Hepatocyte (in vitro differentiated cells): ENCODE measurements around the gene CREG2. TPM values are rescaled to one million over a fixed set of nuclear protein-coding genes. Genes with fewer than 3 reads are reported as not detected.

Experiments used
- DNase-seq: peaks from one replicate; pipeline ENCODE4 v3.0.0-alpha.2; 2016; ENCODE audit warnings: low spot score
- H2AFZ ChIP-seq: fragments of 200-600 bp; sonication (generic); 2 replicates; pipeline ENCODE4 v1.6.0; 2016; ENCODE audit warnings: antibody characterized with exemption, mild to moderate bottlenecking
- H3K27ac ChIP-seq: fragments of 200-600 bp; sonication (generic); 2 replicates; pipeline ENCODE4 v1.5.1; 2016; ENCODE audit warnings: mild to moderate bottlenecking
- H3K27me3 ChIP-seq: fragments of 200-600 bp; sonication (generic); 2 replicates; pipeline ENCODE4 v1.6.1; 2016
- H3K36me3 ChIP-seq: fragments of 200-600 bp; sonication (generic); replicated peaks from 2 replicates; pipeline ENCODE4 v1.5.1; 2016; ENCODE audit warnings: low read depth; ENCODE audit not compliant: insufficient read depth
- H3K4me1 ChIP-seq: fragments of 200-600 bp; sonication (generic); 2 replicates; pipeline ENCODE4 v1.5.1; 2016; ENCODE audit warnings: mild to moderate bottlenecking, moderate library complexity; ENCODE audit not compliant: insufficient read depth
- H3K4me2 ChIP-seq: fragments of 200-600 bp; sonication (generic); 2 replicates; pipeline ENCODE4 v1.6.0; 2016
- H3K4me3 ChIP-seq: fragments of 200-600 bp; sonication (generic); 2 replicates; pipeline ENCODE4 v1.5.1; 2016; ENCODE audit warnings: mild to moderate bottlenecking
- H3K79me2 ChIP-seq: fragments of 200-600 bp; sonication (generic); 2 replicates; pipeline ENCODE4 v1.6.0; 2017; ENCODE audit warnings: mild to moderate bottlenecking
- H3K9me2 ChIP-seq: fragments of 200-600 bp; sonication (generic); replicated peaks from 2 replicates; pipeline ENCODE4 v1.6.0; 2017; ENCODE audit warnings: mild to moderate bottlenecking; ENCODE audit not compliant: insufficient read depth
- H3K9me3 ChIP-seq: fragments of 200-600 bp; sonication (generic); 2 replicates; pipeline ENCODE4 v1.5.1; 2016; ENCODE audit warnings: low read depth, mild to moderate bottlenecking
- H4K20me1 ChIP-seq: fragments of 200-600 bp; sonication (generic); 2 replicates; pipeline ENCODE4 v1.6.0; 2016; ENCODE audit warnings: mild to moderate bottlenecking; ENCODE audit not compliant: insufficient read depth, poor library complexity, severe bottlenecking
- EZH2 ChIP-seq: fragments of 200-600 bp; sonication (generic); IDR thresholded peaks from 2 replicates; pipeline ENCODE4 v1.6.1; 2016; ENCODE audit warnings: antibody characterized with exemption, mild to moderate bottlenecking, borderline replicate concordance
- EZH2phosphoT487 ChIP-seq: fragments of 200-600 bp; sonication (generic); IDR thresholded peaks from one replicate; pipeline ENCODE4 v1.6.1; 2018; ENCODE audit warnings: antibody characterized with exemption, mild to moderate bottlenecking, low read depth, moderate library complexity; ENCODE audit not compliant: unreplicated experiment, severe bottlenecking
- WGBS: methylation state at CpG from one replicate; pipeline ENCODE4 v1.1.6; 2016; ENCODE audit warnings: low lambda C conversion rate; ENCODE audit errors: missing lambda C conversion rate; 5-methylcytosine and 5-hydroxymethylcytosine counted together
- polyA plus RNA-seq: library from polyadenylated mRNA; unstranded; fragments of >200 nt; fragmentation: Nextera tagmentation; extraction: Ambion mirVana; gene quantifications from 2 replicates; pipeline ENCODE4 v1.2.1, GENCODE V29; 2016
- total RNA-seq: library from RNA; depleted of rRNA; stranded (reverse); fragments of >200 nt; gene quantifications from 2 replicates; pipeline ENCODE4 v1.2.3, GENCODE V29; 2014
- TF ChIP-seq, protein P1 (sequence below): fragments of 200-600 bp; sonication (generic); IDR thresholded peaks from 2 replicates; pipeline ENCODE4 v1.5.1; 2016; ENCODE audit warnings: antibody characterized with exemption, mild to moderate bottlenecking; ENCODE audit not compliant: poor library complexity

The CREG2 gene
- total and polyA plus RNA-seq, 2 experiments from 2014 or later, result 2.2 to 4.8 TPM

DNA sequence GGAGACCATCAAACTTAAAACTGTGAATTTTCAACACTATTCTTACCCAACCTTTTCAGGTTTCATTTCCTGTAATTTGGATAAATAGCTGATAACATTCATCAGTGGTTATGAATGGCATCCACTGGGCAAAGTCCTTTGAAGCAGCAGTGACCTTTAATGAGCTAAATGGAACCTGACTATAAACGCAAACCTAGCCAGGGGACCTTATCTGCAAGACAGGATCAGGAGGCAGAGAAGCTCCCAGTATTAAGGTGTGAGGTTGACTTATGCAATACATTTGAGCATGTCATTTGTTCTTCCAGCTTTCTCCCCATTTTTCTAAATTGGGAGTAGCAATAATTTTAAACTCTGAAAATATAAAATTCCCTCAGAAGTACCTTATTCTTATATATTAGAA lies 38.4 kb downstream of the CREG2 start:
- TF ChIP-seq EZH2phosphoT487 (no peak), EZH2 (no peak)
- H3K79me2 ChIP-seq, result no peaks in the 10 kb centered on the region
- no peaks in the 10 kb centered on the region for H3K27me3 ChIP-seq
- WGBS, result 37% methylated on average over 1 of the region's 1 CpG
- H2AFZ ChIP-seq, result no peak overlapping the region
- no peaks in the 10 kb centered on the region for H3K9me2 ChIP-seq
- H3K27ac ChIP-seq, result peak overlapping the region; percentile 76
- H3K4me2 ChIP-seq, result no peak overlapping the region
- no peaks in the 10 kb centered on the region for H3K9me3 ChIP-seq
- no peaks in the 10 kb centered on the region for H3K36me3 ChIP-seq
- DNase-seq, result peak; percentile 48
- H3K4me1 ChIP-seq, result peaks cover 17% of the 10 kb centered on the region
- no peaks in the 10 kb centered on the region for H4K20me1 ChIP-seq
- no peak overlapping the region for H3K4me3 ChIP-seq

DNA sequence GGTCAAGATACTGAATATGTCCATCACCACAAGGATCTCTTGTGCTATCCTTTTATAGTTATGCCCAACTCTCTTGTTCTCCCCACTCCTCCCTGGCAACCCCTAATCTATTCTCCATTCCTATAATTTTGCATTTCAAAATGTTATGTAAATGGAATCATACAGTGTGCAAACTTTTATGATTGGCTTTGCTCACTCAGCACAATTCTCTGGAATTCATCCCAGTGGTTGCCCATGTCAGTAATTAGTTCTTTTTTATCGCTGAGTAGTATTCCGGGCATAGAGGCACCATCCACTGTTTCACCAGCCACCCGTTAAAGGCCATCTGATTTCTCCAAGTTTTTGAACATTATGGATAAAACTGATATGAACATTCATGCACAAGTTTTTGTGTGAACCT lies 40.4 kb downstream of the CREG2 start:
- no peaks in the 10 kb centered on the region for H3K36me3 ChIP-seq
- H3K4me2 ChIP-seq, result no peak overlapping the region
- no peak for DNase-seq
- H4K20me1 ChIP-seq, result no peaks in the 10 kb centered on the region
- H3K9me2 ChIP-seq, result no peaks in the 10 kb centered on the region
- H3K27ac ChIP-seq, result no peak overlapping the region
- TF ChIP-seq, protein P1, sequence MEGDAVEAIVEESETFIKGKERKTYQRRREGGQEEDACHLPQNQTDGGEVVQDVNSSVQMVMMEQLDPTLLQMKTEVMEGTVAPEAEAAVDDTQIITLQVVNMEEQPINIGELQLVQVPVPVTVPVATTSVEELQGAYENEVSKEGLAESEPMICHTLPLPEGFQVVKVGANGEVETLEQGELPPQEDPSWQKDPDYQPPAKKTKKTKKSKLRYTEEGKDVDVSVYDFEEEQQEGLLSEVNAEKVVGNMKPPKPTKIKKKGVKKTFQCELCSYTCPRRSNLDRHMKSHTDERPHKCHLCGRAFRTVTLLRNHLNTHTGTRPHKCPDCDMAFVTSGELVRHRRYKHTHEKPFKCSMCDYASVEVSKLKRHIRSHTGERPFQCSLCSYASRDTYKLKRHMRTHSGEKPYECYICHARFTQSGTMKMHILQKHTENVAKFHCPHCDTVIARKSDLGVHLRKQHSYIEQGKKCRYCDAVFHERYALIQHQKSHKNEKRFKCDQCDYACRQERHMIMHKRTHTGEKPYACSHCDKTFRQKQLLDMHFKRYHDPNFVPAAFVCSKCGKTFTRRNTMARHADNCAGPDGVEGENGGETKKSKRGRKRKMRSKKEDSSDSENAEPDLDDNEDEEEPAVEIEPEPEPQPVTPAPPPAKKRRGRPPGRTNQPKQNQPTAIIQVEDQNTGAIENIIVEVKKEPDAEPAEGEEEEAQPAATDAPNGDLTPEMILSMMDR, result no peak
- TF ChIP-seq EZH2phosphoT487, result no peak
- TF ChIP-seq EZH2, result no peak
- H3K4me1 ChIP-seq, result peaks cover 17% of the 10 kb centered on the region
- no peak overlapping the region for H2AFZ ChIP-seq
- 97% methylated on average over 3 of the region's 3 CpGs for WGBS
- H3K79me2 ChIP-seq, result no peaks in the 10 kb centered on the region
- no peaks in the 10 kb centered on the region for H3K9me3 ChIP-seq
- no peaks in the 10 kb centered on the region for H3K27me3 ChIP-seq
- no peak overlapping the region for H3K4me3 ChIP-seq

DNA sequence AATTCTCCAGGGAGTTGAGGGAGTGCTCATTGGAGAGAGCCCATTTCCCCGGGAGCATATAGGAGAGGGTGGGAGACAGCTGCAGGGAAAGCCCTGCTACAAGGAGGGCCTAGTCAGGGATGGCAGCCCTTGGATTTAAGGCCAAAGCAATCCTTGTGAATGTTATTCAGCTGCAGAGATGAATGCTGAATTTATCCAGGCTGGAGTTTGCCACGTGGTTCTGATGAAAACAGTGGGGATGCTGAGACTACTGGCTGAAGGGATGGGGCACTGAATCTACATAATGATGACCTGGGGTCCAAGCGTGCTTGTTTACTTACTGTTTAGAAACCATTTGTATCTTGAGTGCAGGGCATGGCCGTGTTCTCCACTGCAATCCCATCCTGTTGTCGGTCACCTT lies 43.2 kb downstream of the CREG2 start:
- H3K9me3 ChIP-seq, result no peaks in the 10 kb centered on the region
- no peak overlapping the region for H3K4me3 ChIP-seq
- H4K20me1 ChIP-seq, result no peaks in the 10 kb centered on the region
- no peaks in the 10 kb centered on the region for H3K79me2 ChIP-seq
- WGBS, result 71% methylated on average over 5 of the region's 5 CpGs
- H3K27me3 ChIP-seq, result no peaks in the 10 kb centered on the region
- no peaks in the 10 kb centered on the region for H3K36me3 ChIP-seq
- H3K27ac ChIP-seq, result no peak overlapping the region
- H2AFZ ChIP-seq, result no peak overlapping the region
- no peaks in the 10 kb centered on the region for H3K9me2 ChIP-seq
- TF ChIP-seq EZH2, result no peak
- no peak for TF ChIP-seq EZH2phosphoT487
- TF ChIP-seq, protein P1, result no peak
- no peak overlapping the region for H3K4me2 ChIP-seq
- no peak for DNase-seq
- H3K4me1 ChIP-seq, result peaks cover 15% of the 10 kb centered on the region

DNA sequence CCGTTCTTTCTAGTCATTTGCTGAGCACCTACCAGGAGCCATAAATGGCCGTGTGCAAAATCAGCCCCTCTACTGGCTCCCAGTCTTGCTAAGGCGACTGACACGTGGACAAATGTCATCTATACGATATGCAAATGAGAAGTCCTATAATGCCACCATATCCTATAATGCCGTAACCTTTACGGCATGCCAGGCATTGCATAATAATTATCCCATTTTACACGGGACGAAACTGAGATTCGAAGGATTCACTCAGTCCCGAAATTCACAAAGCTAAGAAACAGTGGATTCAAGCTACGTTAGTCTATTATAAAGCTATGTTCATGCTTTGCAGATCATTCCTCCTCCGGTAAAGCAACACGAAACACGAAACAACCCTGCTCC lies 44.7 kb downstream of the CREG2 start:
- Histone ChIP-seq H3K27me3 (no peaks in the 10 kb centered on the region), H3K4me3 (no peak overlapping the region), H3K36me3 (no peaks in the 10 kb centered on the region), H4K20me1 (no peaks in the 10 kb centered on the region), H3K4me1 (peaks cover 7% of the 10 kb centered on the region), H2AFZ (no peak overlapping the region), H3K79me2 (no peaks in the 10 kb centered on the region), H3K9me3 (no peaks in the 10 kb centered on the region), H3K27ac (no peak overlapping the region), H3K9me2 (no peaks in the 10 kb centered on the region), H3K4me2 (peak overlapping the region; percentile 65)
- TF ChIP-seq EZH2 (no peak), EZH2phosphoT487 (no peak)
- TF ChIP-seq, protein P1, result no peak
- WGBS, result 83% methylated on average over 15 of the region's 15 CpGs
- DNase-seq, result no peak
